GM19351 (cell line): ENCODE results near the gene RALGAPA2.
"Not testable (repeated sequence)": the region's sequence is repeated elsewhere in the genome, so short reads cannot be mapped to it uniquely, and the experiment has no call there.

Source experiments
- ATAC-seq: cut with Tn5 transposase; IDR thresholded peaks from one replicate; pipeline ENCODE4 v1.9.1; 2021; ENCODE audit warnings: mild to moderate bottlenecking, moderate library complexity; ENCODE audit not compliant: unreplicated experiment

RALGAPA2 gene

DNA sequence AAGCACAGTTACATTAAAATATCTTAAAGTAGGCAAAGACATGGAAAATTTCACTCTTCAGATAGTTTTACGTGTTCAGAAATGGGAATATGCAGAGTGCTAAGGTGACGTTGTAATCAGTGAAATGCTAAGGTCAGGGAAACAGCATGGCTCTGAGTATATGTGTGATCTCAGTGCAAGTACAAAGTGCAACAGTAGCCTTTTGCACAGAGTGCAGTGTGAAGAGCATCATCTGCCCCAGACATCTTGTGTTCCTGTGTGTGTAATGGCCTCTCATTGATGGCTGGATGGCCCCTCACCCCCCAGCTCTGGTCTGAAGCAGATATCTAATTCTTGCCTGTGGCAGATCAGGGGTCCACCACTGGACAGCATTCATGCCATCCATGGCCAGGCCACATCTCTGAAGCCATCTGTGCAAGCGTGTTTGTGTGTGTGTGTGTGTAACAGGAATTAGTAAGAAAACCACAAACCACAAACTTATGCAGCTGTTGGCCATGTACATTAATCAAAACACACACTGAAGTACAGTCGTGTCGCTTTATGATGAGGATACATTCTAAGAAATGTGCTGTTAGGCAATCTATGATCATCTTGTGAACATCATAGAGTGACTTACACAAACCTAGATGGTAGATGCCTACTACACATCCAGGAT lies 165.1 kb downstream of the RALGAPA2 start:
- no peak for ATAC-seq

DNA sequence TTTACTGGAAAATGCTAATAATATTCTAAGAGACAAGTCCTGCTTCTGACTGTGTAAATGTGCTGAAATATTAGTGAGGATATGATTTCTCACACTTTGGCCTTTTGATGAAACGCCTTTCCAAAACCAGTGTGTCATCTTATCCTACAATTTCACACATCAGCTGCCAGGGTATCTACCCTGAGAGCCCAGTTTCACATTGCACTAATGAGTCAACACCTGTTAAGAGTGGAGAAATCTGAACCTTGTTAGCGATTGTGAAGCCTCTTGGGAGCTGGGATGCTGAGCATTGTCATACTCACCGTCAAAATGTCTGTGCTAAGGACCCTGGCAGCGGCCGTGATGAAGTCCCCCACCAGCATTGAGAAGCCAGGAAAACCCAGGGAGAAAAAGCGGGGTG lies 166.0 kb downstream of the RALGAPA2 start:
- ATAC-seq: no peak

DNA sequence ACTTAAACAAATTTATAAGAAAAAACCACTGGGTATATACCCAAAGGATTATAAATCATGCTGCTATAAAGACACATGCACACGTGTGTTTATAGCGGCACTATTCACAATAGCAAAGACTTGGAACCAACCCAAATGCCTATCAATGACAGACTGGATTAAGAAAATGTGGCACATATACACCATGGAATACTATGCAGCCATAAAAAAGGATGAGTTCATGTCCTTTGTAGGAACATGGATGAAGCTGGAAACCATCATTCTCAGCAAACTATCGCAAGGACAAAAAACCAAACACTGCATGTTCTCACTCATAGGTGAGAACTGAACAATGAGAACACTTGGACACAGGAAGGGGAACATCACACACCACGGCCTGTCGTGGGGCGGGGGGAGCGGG lies 169.1 kb downstream of the RALGAPA2 start:
- not testable (repeated sequence) for ATAC-seq

DNA sequence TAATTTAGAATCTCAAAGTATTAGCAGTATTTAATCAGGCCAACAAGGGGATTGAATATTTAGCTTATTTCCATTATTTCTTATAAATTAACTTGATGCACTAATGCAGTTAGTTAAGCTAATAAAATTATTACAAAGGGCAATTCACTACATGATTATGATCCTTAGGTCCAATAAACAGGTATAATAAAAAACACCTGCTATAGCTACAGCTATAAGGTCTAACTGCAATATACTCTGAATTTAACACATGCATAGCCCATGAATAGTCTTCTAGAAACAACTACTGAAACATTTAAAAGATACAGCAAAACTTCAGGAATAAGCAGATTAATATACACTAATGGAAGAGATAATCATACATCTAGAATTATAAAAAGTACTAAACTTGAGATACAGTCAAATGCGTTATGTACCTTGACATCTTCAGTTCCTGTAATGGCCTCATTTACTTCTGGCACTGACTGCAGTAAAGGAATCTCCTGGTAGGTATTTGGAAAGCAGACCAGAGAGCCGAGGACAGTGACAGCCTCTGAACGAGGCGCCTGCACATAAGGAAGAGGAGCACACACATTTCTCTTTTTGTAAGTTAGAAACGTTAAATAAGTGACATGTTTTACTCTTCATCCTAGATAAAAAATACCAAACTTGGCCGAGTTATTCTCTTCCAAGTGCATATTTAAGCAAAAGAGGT lies 176.1 kb downstream of the RALGAPA2 start:
- no peak for ATAC-seq

DNA sequence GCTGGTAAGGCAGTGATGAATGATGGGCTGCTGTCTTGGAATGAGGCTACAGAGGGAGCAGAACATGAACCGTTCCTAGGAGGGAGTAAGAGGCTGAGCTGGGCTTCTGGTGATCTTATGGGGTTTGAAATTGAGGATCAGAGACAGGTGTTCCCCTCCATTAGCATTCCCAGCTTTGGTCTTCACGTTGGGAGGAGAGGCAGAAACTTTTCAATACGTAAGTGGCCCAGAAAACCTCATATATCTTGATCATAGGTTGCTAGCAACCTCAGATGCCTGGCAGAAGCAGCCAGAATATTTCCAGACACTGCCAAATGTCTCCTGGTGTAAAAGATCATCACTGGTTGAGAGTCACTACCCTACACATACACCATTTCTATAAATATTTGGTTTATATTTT lies 177.4 kb downstream of the RALGAPA2 start:
- ATAC-seq: no peak

DNA sequence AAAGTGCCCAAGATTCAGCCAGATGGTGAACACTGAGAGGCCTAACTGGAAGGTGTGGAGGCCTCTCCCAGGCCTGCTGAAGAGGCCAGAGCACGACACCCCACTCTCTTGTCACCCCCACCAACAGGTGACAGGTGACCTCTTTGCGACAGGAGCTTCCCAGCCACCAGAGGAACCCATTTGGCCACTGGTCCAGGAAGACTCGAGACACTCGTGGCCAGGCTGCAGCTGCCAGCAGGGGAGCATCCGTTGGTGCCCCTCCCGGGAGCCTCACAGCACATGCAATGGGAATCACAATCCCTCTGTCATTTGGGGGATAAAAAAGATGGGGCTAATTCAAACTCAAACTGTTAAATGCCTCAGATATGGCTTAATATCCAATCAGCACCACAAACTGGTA lies 181.2 kb downstream of the RALGAPA2 start:
- no peak for ATAC-seq

DNA sequence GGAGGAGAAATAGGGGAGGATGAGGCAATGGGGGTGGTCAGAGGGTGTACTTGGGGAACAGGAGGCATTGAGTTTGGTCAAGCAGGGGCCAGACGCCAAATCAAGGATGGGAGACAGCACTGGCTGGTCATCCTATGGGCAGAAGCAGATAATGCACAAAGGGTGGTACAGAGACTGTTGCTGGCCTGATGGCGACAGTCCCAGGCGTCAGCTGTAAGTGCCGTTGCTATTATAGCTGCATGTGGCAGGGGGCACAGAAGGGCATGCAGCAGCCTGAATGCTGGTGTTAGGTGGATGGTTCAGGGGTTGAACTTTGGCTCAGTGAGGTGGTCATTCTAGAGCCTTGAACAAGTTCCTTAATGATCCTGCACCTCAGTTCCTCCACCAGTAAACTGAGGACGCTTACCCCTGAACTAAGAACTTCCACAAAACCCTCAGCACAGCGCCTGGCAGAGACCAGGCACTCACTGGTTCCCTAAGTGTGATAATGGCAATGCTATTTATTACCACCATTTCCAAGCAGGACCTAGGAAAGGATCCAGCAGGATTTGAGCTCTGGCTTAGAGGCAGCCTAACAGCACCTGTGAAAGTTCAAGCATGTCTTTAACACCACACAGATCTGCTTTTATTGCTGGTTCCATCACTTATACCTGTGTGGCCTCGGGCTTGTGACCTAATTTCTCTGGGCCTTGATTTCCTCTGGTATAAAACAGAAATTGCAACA lies 181.9 kb downstream of the RALGAPA2 start:
- no peak for ATAC-seq

DNA sequence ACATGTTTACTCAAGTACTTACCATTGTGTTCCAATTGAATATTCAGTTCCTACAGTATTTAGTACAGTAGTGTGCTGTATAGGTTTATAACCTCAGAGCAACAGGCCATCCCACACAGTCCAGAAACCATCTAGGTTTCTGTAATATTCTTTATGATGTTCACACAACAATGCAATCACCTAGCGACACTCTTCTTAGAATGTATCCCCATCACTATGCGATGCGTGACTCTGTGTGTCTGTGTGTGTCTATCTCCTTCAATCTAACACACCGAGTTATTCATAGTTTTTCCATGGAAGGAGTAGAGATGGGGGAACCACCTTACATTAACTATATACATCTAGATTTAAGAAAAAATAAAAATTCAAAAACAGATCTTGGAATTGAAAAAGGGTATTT lies 182.8 kb downstream of the RALGAPA2 start:
- ATAC-seq: no peak

DNA sequence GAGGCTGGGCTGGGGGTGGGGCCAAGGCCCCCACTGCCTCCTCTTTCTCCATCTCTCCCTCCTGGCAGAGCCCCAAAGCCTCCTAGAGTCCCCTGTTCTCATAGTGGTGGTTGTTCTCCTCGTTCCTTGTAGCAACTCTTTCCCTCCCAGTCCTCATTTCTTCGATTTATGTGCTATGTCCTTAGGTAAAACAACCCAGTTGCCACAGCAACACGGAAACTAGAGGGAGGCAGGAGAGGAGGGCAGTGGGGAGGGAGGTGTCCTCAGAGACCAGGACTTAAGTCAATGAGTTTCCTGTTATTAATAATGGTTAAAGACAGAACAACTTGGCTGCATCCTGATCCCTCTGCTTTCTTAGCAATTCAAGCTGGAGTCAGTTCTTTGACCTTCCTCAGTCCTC lies 183.6 kb downstream of the RALGAPA2 start:
- no peak for ATAC-seq

DNA sequence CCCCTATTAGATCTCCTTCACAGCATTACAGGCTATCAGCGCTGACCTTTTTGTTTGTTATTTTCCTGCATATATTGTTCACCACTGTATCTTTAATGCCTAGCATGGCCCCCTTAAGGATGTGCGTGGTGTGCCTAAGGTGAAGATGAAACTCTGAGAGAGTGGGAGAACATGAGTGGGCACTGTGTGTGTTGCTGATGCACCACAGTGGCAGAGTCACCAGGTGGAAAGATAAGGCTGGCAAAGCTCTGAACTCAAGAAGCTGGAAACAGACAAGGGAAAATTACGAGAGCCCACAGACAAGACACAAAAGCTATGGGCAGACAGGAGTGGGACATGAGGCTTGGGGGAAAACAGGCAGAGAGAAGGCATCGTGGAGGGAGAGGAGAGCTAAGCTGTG lies 184.8 kb downstream of the RALGAPA2 start:
- ATAC-seq: no peak

DNA sequence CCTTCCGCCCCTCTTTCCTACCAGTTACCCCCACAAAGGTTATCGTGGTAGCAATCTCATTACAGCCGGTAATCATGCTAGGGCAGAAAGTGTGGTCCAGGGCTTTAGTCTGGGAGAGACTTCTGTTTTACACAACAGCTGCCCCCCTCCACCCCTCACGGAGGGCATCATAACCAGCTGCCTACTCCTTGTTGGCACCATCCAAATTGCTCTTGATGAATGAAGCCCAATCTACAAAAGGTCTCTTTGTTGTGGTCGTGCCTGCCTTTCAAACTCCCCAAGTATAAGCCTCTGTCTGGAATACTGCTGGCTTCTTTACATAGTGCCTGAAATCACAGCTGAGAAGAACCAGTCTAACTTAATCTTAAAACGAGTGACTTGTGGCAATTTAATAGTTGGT lies 186.7 kb downstream of the RALGAPA2 start:
- ATAC-seq: no peak

DNA sequence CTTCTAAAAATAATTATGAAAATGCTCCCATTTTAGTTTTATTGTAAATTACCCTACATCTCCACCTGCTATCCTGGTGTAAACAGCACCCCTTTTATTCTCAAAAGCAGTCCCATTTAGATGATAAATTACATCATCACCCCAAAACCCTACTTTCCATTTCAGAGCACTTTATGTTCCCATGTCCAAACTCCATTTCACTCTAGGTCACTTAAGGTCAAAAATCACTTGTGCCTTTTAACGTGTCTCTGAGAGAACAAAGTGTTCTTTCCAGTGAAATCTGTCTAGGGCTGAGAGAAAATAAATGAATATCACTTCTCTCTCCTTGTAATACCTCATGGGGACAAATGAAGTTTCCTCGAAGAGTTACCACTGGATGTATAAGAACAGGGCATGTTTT lies 187.2 kb downstream of the RALGAPA2 start:
- no peak for ATAC-seq

DNA sequence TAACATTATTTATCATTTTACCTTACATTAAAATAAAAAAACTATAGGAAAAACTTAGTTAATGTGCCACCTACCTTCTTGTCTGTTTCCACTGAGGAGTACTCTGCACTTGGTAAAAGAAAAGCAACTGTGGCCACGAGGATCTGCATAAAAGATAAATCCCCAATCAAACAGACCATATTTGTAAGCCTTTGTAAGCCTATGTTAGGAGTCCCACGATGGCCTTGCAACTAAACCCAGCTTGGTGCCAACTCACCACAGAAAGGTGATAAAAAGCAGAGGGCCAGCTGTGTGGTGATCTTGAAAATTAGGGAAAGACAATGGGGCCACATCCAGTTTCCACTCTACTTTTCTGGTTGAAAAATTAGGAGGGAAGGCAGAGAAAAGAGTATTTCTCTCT lies 187.7 kb downstream of the RALGAPA2 start:
- no peak for ATAC-seq

DNA sequence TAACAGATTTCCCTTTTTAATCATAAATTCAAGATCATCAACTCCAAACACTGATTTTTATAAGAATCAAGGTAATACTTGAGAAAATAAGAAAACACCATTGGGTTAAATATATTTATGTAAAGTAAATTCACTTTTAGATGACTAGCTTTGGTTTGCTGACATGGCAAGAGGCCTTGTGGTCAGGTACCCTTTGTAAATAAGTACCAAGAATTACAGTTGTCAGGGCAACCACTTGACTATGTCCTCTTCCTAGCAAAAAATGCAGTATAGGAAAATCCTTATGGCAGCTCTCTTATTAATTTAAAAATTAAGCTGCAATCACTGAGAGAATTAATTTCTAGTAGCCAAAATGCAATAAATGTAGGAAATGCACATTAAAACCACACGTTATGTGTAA lies 190.7 kb downstream of the RALGAPA2 start:
- no peak for ATAC-seq

DNA sequence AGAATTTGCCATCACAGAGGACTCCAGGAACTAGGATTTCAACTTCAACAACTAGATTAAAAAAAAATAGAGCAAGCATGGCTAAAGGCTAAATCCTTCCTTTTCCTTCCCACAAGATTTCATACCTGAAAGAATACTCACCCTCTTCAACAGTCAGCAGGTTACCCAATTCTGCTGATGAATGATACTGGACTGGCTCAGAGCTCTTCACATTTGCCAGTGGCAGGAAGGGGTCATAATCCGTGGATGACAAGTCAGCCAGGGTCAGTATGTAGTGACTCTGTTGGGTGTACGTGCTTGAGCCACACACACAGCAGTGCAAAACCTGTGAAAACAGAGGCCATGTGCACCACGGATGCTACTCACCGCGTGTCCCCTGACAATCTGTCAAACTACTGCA lies 191.7 kb downstream of the RALGAPA2 start:
- no peak for ATAC-seq

DNA sequence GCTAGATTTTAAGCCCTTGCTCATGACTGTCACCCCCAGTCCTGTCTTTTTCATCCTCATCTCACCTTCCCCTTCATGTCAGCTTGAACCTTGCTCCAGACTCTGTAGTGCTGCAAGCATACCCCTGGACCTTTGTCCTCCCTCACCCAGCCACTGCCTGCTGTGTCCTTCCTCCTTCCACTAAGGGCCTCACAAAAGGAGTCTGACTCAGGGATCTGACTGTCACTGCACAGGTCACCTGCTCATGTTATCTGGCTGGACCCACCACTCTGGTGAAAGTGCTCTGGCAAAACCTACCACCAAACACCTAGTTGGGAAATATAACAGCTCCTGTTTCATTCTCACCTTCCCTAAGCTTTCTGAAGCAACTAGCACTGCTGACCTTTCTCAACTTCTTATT lies 193.2 kb downstream of the RALGAPA2 start:
- no peak for ATAC-seq

DNA sequence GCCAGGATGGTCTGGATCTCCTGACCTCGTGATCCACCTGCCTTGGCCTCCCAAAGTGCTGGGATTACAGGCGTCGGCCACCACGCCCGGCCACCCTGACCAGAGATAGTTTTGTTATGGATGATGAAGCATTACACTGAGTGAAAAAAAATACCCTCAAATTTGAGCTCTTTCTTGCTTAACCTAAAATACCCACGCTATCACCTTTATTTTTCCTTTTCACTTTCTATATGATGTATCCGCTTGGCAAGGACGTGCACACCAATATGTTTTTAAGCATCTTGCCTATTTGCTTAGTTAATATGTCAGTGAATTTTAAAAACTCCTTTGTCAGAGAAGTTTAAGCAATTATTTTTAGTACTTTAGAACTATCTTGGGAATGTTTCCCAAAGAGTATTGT lies 194.2 kb downstream of the RALGAPA2 start:
- peak; percentile 67 for ATAC-seq

DNA sequence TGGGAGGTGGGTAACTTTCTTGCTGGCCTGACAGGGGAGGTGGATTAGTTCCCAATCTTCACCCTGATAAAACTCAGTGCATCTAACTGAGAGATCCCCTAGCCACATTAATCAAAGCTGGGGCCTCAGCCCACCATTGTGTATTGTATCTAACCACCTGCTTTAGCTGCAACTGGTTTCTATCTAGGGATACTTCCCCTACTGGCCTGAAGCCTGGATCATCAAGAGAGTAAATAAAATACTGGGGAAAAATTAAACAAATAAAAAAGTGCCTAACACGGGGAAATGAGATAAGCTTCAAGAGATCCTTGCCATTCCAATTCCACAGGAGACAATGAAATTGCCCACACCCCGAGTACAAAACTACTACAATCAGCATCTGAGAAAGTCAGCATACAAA lies 195.1 kb downstream of the RALGAPA2 start:
- ATAC-seq: no peak

DNA sequence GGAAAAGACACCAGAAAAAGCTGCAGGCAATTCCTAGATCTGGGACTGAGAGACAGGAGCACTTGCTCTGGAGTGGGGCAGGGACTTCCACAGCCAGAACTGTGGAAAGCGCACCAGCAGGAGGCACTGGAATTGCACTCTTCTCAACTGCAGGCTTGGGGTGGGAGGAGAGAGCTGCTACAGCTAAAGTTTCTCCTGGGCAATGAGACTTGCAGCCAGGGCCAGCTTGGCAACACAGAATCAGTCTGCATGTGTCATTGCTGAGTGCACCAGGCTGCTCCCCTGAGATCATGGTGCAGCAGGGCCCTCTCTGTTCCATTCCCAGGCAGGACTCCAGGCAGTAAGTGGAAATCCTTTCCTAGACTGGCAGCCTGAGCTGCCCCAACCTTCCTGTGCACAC lies 198.7 kb downstream of the RALGAPA2 start:
- ATAC-seq: no peak

DNA sequence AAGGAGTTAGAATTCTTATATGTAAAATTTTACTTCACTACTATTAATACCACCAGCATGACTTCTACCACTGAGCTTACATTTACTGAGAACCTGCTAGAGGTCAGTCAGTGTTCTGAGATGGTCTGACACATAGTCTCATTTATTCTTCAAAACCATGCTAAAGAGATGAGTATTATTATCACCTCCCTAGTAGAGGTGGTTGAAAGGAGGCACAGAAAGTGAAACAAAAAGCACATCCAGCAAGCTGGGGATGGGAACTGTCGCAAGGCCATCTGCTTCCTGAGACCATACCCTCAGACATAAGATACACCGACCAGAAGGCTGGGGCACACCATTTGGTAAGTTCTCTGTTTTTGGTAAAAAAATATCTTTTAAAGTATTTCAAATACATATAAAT lies 206.9 kb downstream of the RALGAPA2 start:
- peak; percentile 80 for ATAC-seq

DNA sequence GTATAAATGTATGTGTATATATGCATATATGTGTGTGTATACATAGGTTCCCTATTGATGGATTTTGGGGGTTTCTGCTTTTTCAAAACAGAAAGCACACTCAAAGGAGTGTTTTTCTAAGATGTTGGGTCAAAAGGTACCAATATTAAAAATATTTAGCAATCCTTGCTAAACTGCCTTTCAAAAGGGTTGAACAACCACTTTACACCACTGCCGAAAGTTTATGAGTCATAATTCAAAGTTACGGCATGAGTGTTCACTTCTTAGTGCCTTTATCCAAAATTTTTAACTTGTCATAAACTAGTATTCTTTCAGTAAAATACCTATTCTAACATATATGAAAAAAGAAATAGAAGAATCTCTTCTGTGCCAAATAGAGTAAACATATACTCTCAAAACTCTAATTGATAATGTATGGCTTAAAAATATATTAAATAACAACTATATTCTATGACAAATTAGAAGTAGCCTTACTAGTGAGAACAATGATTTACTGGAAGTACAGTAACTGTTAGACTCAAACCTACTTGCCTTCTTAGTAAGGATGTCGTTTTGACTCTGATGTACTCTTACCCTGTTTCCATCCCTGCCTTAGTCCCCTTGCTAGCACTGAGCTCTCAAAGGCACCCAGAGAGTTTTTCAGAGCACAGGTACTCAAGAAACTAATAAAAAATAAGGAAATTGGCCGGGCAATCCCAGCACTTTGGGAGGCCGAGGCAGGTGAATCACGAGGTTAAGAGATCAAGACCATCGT lies 208.5 kb downstream of the RALGAPA2 start:
- ATAC-seq: no peak

DNA sequence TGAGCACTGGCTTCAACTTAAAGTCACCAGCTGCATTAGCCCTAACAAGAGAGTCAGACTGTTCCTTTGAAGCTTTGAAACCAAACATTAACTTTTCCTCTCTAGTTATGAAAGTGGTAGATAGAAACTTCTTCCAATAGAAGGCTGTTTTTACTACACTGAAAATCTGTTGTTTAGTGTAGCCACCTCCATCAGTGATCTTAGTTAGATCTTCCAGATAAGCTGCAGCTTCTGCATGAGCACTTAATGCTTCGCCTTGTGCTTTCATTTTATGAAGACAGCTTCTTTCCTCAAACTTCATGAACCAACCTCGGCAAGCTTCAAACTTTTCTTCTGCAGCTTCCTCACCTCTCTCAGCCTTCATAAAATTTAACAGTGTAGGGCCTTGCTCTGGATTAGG lies 211.3 kb downstream of the RALGAPA2 start:
- no peak for ATAC-seq
